ENCODE results near the gene NLRP4. TPM values are rescaled to one million over a fixed set of nuclear protein-coding genes. Genes with fewer than 3 reads are reported as not detected.

Gene NLRP4
- total and polyA plus RNA-seq, 2 of the 8 experiments (the other 6 are each of a cell fraction or from before 2014, with no cell fraction given), result not detected

DNA sequence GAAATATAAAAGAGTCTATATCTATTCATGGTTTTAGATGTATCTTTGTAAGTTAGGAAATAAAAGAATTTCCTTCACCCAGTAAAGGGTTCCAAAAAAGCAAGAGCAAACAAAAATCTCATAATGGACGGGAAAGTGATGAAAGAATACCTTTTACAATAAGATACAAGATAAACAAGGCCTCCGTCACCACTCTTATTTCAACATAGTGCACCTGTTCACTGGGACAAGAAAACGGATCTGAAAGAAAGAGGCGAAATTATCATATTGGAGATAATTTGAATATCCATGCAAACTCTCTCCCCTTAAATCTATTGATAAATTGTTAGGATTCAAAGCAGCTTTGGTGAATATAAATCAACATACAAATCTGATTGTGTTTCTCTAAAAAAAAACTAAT, 3.7 kb upstream of the NLRP4 start:
- Histone ChIP-seq H3K4me1 (replicated peaks in 1 of 4; ENCODE audit: control insufficient read depth in 3 of 4, insufficient read depth in 4 of 4, low read length in 3 of 4) (no peaks in the 10 kb centered on the region), H2BK20ac (ENCODE audit: low read length) (no peak overlapping the region), H2BK15ac (ENCODE audit: low read length) (no peak overlapping the region), H4K91ac (replicated peaks; ENCODE audit: insufficient read length, low read length) (no peak overlapping the region), H3K27ac (ENCODE audit: low read depth, low read length) (no peak overlapping the region), H3K14ac (ENCODE audit: insufficient read length) (no peak overlapping the region), H4K5ac (ENCODE audit: insufficient read length, low read depth, low read length) (no peak overlapping the region), H3K23me2 (ENCODE audit: low read depth, low read length) (no peaks in the 10 kb centered on the region), H4K20me1 (replicated peaks in 1 of 2; ENCODE audit: control insufficient read depth in 1 of 2, insufficient read depth in 2 of 2, low read length in 2 of 2) (no peaks in the 10 kb centered on the region), H3K4me3 (ENCODE audit: extremely low read depth in 1 of 4, insufficient read depth in 2 of 4, low read depth in 3 of 4, low read length in 4 of 4) (no peak overlapping the region), H2BK120ac (replicated peaks; ENCODE audit: low read depth, low read length) (no peak overlapping the region), H3K9ac (replicated peaks in 1 of 4; ENCODE audit: extremely low read depth in 1 of 4, low read depth in 3 of 4, low read length in 3 of 4) (no peak overlapping the region), H2BK5ac (ENCODE audit: low read depth, low read length) (no peak overlapping the region), H3K56ac (replicated peaks; ENCODE audit: insufficient read length, low read depth, low read length) (no peak overlapping the region), H3K36me3 (ENCODE audit: control insufficient read depth in 2 of 4, insufficient read depth in 4 of 4, low read length in 3 of 4) (no peaks in the 10 kb centered on the region), H3K9me3 (ENCODE audit: insufficient read depth in 2 of 2, low read depth in 1 of 2, low read length in 1 of 2) (peaks cover 43 to 79% of the 10 kb centered on the region in 2 experiments), H2AK5ac (ENCODE audit: low read depth, low read length) (no peak overlapping the region), H4K8ac (ENCODE audit: extremely low read depth, insufficient read depth, low read length) (no peak overlapping the region), H3K23ac (ENCODE audit: insufficient read length) (no peak overlapping the region), H2BK12ac (ENCODE audit: low read depth, low read length) (no peak overlapping the region), H3K79me1 (ENCODE audit: low read depth, low read length) (no peaks in the 10 kb centered on the region), H3K79me2 (ENCODE audit: control insufficient read depth in 1 of 2, insufficient read depth in 2 of 2, low read length in 2 of 2) (no peaks in the 10 kb centered on the region), H3K4ac (replicated peaks; ENCODE audit: insufficient read length, low read depth, low read length) (no peak overlapping the region), H2AFZ (ENCODE audit: low read length) (no peak overlapping the region), H3K18ac (ENCODE audit: extremely low read depth, low read length) (no peak overlapping the region), H3K27me3 (replicated peaks in 1 of 4; ENCODE audit: control insufficient read depth in 3 of 4, extremely low read depth in 1 of 4, insufficient read depth in 3 of 4, low read length in 3 of 4) (no peaks in the 10 kb centered on the region), H3K4me2 (ENCODE audit: insufficient read depth in 1 of 2, low read depth in 2 of 2, low read length in 2 of 2) (no peak overlapping the region)
- ChIA-PET CTCF (ENCODE audit: partially characterized antibody) (no interaction called here), POLR2A (ENCODE audit: partially characterized antibody) (no interaction called here)
- DNase-seq (ENCODE audit: low read depth in 1 of 2, low spot score in 2 of 2) (no peak), FAIRE-seq (no peak)
- 75% methylated on average over 4 of the region's 4 CpGs; no CpG with 5 or more reads in 1 of the 2 experiments for WGBS, 2 experiments (ENCODE audit: extremely low coverage in 1 of 2, insufficient coverage in 1 of 2, insufficient read length in 1 of 2, insufficient replicate concordance in 2 of 2, low coverage in 1 of 2, low lambda C conversion rate in 2 of 2, missing lambda C conversion rate in 1 of 2)
- TF ChIP-seq, protein P1, sequence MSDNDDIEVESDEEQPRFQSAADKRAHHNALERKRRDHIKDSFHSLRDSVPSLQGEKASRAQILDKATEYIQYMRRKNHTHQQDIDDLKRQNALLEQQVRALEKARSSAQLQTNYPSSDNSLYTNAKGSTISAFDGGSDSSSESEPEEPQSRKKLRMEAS (IDR thresholded peaks at IDR 0.05), result no peak
- TF ChIP-seq SIN3A (conservative IDR thresholded peaks at IDR 0.05 in 1 of 2, IDR thresholded peaks at IDR 0.05 in 1 of 2; ENCODE audit: low read depth in 1 of 2, low read length in 2 of 2), result no peak
- TF ChIP-seq SRF (IDR thresholded peaks at IDR 0.05; ENCODE audit: low read depth, low read length), result no peak
- no peak for TF ChIP-seq JUND (IDR thresholded peaks at IDR 0.05; ENCODE audit: low read length)
- TF ChIP-seq ASH2L (IDR thresholded peaks at IDR 0.05; ENCODE audit: low read length), result no peak
- TF ChIP-seq BRCA1 (IDR thresholded peaks at IDR 0.05; ENCODE audit: low read depth, low read length), result no peak
- TF ChIP-seq TEAD4 (IDR thresholded peaks at IDR 0.05; ENCODE audit: low read depth, low read length), result no peak
- TF ChIP-seq RAD21 (IDR thresholded peaks at IDR 0.05 in 1 of 2, conservative IDR thresholded peaks at IDR 0.05 in 1 of 2; ENCODE audit: low read depth in 2 of 2, low read length in 2 of 2), result no peak
- no peak for TF ChIP-seq TBP (IDR thresholded peaks at IDR 0.05; ENCODE audit: low read depth, low read length)
- no peak for TF ChIP-seq CBX5 (IDR thresholded peaks at IDR 0.05; ENCODE audit: low read depth, low read length)
- no peak for TF ChIP-seq KDM5A (IDR thresholded peaks at IDR 0.05; ENCODE audit: low read length)
- no peak for TF ChIP-seq POLR2A (IDR thresholded peaks at IDR 0.05; ENCODE audit: control extremely low read depth in 1 of 2, low read depth in 2 of 2, low read length in 2 of 2)
- no peak for TF ChIP-seq CHD2 (IDR thresholded peaks at IDR 0.05; ENCODE audit: low read length)

Data from H1 (cell line).